Type B pancreatic cell (in vitro differentiated cells): ENCODE results near the gene FAM43B. TPM values are rescaled to one million over a fixed set of nuclear protein-coding genes. Genes with fewer than 3 reads are reported as not detected.

Source experiments
- DNase-seq: peaks from one replicate; pipeline ENCODE4 v3.0.0; 2021; ENCODE audit warnings: mixed read lengths; ENCODE audit not compliant: unreplicated experiment; ENCODE audit errors: extremely low spot score
- H3K27ac Mint-ChIP-seq: 2 replicates; pipeline ENCODE4 v1.8.0; 2021; ENCODE audit warnings: mild to moderate bottlenecking, mixed read lengths
- H3K27me3 Mint-ChIP-seq: 2 replicates; pipeline ENCODE4 v1.8.0; 2021; ENCODE audit warnings: mixed read lengths
- H3K36me3 Mint-ChIP-seq: 2 replicates; pipeline ENCODE4 v1.8.0; 2021; ENCODE audit warnings: mixed read lengths
- H3K4me1 Mint-ChIP-seq: one replicate; pipeline ENCODE4 v1.8.0; 2021; ENCODE audit warnings: mixed read lengths; ENCODE audit not compliant: unreplicated experiment
- H3K4me3 Mint-ChIP-seq: 2 replicates; pipeline ENCODE4 v1.8.0; 2021; ENCODE audit warnings: mild to moderate bottlenecking, mixed read lengths
- H3K9me3 Mint-ChIP-seq: 2 replicates; pipeline ENCODE4 v1.8.0; 2021; ENCODE audit warnings: mixed read lengths
- CTCF ChIP-seq: fragments of 200-600 bp; sonication (generic); conservative IDR thresholded peaks from 2 replicates; pipeline ENCODE4 v1.5.0; 2021; ENCODE audit warnings: antibody characterized with exemption, mild to moderate bottlenecking
- total RNA-seq: library from RNA; stranded (reverse); gene quantifications from 2 replicates; pipeline ENCODE4 v1.2.1, GENCODE V29; 2021; ENCODE audit warnings: low replicate concordance

The FAM43B gene
- total RNA-seq, 1 donor from 2014 or later, result 1.3 TPM

- no peaks in the 10 kb centered on the region for H3K36me3 Mint-ChIP-seq
- DNase-seq, result no peak
- H3K27ac Mint-ChIP-seq, result no peak overlapping the region
- H3K27me3 Mint-ChIP-seq, result peaks cover 33% of the 10 kb centered on the region
- H3K9me3 Mint-ChIP-seq, result no peaks in the 10 kb centered on the region
- H3K4me1 Mint-ChIP-seq, result no peaks in the 10 kb centered on the region
- H3K4me3 Mint-ChIP-seq, result no peak overlapping the region
- TF ChIP-seq CTCF, result no peak
These were observed 25.7 kb downstream of the FAM43B start for GRCh38 chr1:20578062-20578461.

GRCh38 chr1:20578721-20579395 lies 26.5 kb downstream of the FAM43B start:
- no peak overlapping the region for H3K27ac Mint-ChIP-seq
- peaks cover 26% of the 10 kb centered on the region for H3K27me3 Mint-ChIP-seq
- no peaks in the 10 kb centered on the region for H3K4me1 Mint-ChIP-seq
- no peaks in the 10 kb centered on the region for H3K9me3 Mint-ChIP-seq
- no peak for DNase-seq
- H3K36me3 Mint-ChIP-seq, result no peaks in the 10 kb centered on the region
- TF ChIP-seq CTCF, result no peak
- H3K4me3 Mint-ChIP-seq, result no peak overlapping the region

- H3K9me3 Mint-ChIP-seq, result no peaks in the 10 kb centered on the region
- H3K4me1 Mint-ChIP-seq, result peaks cover 8% of the 10 kb centered on the region
- H3K27me3 Mint-ChIP-seq, result peaks cover 45% of the 10 kb centered on the region
These were observed 32.5 kb downstream of the FAM43B start for GRCh38 chr1:20584890-20585289.

GRCh38 chr1:20586953-20587660 lies 34.7 kb downstream of the FAM43B start:
- H3K4me3 Mint-ChIP-seq, result no peak overlapping the region
- no peak overlapping the region for H3K27ac Mint-ChIP-seq
- no peaks in the 10 kb centered on the region for H3K9me3 Mint-ChIP-seq
- peaks cover 57% of the 10 kb centered on the region for H3K27me3 Mint-ChIP-seq
- no peaks in the 10 kb centered on the region for H3K36me3 Mint-ChIP-seq
- peaks cover 15% of the 10 kb centered on the region for H3K4me1 Mint-ChIP-seq
- DNase-seq, result no peak
- no peak for TF ChIP-seq CTCF

More at GRCh38 chr1:20584890-20585289, 32.5 kb downstream of the FAM43B start:
- Mint-ChIP-seq H3K27ac (no peak overlapping the region), H3K4me3 (no peak overlapping the region), H3K36me3 (no peaks in the 10 kb centered on the region)
- TF ChIP-seq CTCF, result no peak
- DNase-seq, result no peak

- peaks cover 61% of the 10 kb centered on the region for H3K27me3 Mint-ChIP-seq
- H3K9me3 Mint-ChIP-seq, result no peaks in the 10 kb centered on the region
- no peak for TF ChIP-seq CTCF
- H3K36me3 Mint-ChIP-seq, result no peaks in the 10 kb centered on the region
- H3K27ac Mint-ChIP-seq, result no peak overlapping the region
- no peak overlapping the region for H3K4me3 Mint-ChIP-seq
- no peak for DNase-seq
- peaks cover 15% of the 10 kb centered on the region for H3K4me1 Mint-ChIP-seq
These were observed 35.3 kb downstream of the FAM43B start for GRCh38 chr1:20587661-20588053.
